ENCODE results near the gene PRRC2B.
"Not testable (repeated sequence)": the region's sequence is repeated elsewhere in the genome, so short reads cannot be mapped to it uniquely, and the experiment has no call there.

PRRC2B gene

DNA sequence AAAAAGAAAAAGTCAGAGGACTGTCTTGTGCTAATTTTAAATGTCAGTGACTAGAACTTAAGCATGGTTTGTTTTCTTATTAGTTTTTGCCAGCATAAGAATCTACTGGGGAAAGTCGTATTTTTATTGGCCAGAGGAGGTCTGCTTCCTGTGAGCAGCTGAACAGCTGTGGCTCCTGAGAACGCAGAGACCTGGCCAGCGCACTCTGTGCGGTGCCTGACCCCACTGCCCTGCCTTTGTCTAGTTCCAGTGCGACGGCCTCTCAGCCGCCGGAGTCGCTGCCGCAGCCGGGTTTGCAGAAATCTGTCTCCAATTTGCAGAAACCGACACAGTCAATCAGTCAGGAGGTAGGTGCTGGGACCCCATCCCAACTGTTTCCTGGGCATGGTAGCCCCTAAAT is 42.5 kb downstream of the PRRC2B start:
- no peak for DNase-seq (ENCODE audit: low read depth)

DNA sequence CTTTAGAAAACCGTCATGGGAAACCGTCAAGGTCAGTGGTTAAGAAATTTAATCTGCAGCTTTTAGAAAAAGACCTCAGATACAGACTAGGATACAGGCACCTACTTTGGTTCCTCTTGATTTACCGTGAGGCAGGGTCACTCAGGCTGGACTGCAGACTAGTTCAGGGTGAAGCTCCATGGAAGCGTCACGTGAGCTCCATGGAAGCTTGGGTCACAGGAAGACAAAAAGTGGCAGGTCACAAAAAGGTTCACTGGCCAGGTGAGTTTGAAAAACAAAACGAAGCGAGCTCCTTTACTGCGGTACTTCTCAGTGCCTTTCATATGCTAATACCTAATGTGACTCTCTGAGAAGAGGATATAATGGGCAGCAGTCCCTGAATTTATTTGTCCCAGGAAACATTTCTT is 43.0 kb downstream of the PRRC2B start:
- DNase-seq (ENCODE audit: low read depth) = no peak

DNA sequence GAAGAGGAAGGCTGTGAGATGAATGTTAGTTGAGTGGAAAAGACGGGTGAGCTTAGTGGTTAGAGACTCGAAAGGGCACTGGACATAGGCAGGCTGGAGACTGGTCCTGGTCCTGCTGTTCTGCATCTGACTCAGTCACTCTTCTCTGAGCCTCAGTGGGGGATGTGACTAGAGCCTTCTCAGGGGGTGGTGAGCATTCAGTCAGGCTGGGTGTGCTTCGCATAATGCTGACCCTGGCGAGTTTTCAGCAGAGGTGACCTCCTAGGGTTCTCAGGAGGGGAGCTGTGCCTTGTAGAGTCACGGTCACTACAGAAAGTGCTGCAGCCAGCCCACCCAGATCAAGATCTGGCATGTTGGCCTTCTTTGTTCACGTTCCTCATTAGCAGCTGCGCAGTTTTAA is 44.3 kb downstream of the PRRC2B start:
- no peak for DNase-seq (ENCODE audit: low read depth)

DNA sequence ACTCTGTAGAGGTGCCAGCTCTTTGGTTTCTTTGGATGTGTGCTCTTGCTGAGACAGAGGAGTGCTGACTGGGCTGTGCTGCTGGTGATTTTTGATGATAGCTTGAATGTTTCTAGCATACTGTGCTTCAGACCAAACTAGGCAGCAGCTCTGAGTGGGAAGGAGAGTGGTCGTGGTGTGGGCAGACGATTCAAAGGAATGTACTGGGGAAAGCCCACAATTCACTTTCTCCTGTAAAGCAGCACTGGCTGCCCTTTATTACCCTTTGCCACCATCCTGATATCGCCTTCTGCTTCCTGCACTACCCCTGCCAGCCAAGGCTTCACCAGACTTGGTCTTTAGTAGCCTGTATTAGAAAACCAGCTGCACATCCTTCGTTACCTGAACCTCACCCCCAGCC is 45.3 kb downstream of the PRRC2B start:
- DNase-seq (ENCODE audit: low read depth) = no peak

DNA sequence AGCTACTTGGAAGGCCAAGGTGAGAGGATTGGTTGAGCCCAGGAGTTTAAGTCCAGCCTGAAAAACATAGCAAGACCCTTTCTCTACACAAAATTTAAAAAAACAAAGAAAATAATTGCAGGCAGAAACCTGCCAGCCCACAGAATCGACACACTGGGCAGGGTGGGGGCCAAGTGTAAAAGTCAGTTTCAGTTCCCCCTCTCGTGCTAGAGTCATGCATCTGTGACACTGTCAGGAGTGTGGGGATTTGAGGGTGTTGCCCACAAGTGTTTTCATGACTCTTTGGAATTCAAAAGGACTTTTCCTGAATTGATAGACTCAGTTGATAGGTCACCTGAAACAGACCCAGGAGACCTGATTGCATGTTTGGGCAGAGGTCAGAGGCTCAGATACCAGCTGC is 47.6 kb downstream of the PRRC2B start:
- no peak for DNase-seq (ENCODE audit: low read depth)

DNA sequence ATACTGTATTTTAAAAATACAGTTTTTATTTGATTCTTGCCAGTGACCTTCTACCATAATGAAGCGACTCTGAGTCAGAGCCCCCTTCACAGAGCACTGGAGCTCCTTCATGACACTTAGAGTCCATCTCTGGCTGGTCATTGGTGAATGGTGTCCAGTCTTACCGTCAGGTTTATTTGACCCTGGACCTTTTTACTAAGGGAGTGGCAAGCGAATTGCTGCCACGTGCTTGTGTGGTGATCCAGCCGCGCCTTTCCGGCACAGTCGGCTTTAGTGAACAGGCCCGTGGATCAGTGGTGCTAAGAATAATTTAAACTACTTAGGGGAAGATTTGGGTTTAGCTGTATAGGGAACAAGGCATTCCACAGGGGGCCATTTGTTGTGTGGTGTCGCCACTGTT is 48.5 kb downstream of the PRRC2B start:
- no peak for DNase-seq (ENCODE audit: low read depth)

DNA sequence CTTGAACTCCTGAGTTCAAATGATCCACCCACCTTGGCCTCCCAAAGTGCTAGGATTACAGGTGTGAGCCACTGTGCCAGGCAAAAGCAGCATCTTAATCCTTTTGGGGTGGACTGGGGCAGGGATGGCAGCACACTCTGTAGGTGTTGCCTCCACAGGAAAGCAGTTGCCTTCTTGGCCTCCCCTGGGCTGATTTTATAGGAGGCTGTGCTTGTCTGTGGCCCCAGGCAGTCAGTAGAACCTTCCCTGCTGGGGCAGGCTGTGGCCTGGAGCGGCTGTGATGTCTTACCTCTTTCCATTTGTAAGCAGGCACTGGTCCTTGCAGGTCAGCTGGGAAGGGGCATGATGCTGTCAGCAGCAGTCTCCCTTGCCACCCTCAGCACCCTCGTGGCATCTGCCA is 49.8 kb downstream of the PRRC2B start:
- no peak for DNase-seq (ENCODE audit: low read depth)

DNA sequence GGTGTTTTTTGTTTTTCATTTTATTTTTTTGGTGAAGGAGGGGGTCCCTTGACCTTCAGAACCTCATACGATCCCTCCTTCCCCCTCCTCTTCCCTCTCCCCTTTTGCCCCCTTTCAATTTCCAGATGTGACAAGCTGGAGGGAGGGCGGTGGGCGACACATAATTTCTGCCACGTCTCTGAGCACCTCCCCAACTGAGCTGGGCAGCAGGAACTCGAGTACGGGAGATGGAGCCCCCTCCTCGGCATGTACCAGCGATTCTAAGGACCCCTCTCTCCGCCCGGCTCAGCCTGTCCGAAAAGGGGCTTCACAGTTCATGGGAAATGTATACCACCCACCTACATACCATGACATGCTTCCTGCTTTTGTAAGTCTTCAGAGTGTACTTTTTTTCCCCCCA is 52.4 kb downstream of the PRRC2B start:
- no peak for DNase-seq (ENCODE audit: low read depth)

DNA sequence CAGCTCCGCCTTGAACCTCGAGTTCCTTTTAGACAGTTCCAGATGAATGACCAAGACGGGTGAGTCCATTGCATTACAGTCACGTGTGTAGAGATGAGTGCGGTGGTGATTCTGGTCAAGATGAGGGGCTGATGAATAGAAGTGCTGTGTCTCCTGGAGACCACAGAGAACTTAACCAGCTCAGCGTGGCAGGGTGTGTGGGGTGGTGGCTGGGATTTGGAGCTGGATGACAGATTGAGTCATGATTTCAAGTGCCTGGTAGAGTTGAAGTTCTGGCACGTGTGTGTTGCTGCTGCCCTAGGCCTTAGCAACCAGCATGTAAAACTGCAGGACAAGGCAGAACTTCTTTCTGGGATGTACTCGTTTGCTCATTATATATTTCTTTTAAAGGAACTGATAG is 53.3 kb downstream of the PRRC2B start:
- peak; percentile 14 for DNase-seq (ENCODE audit: low read depth)

DNA sequence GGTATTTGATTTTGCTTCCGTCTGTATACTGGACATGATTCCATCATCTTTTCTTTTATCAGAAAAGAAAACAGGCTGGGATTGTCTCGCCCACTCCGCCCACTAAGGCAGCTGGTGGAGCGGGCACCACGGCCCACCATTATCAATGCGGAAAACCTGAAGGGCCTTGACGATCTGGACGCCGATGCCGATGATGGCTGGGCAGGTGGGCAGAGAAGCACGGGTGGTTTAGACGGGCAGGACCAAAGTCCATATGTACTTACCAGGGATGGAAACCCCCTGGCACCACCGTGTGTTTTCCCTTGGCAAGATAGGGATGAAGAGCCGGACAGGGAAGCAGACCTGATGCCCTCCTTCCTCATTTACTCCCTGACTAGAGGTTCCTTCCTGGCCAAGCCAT is 53.7 kb downstream of the PRRC2B start:
- DNase-seq (ENCODE audit: low read depth) = no peak

DNA sequence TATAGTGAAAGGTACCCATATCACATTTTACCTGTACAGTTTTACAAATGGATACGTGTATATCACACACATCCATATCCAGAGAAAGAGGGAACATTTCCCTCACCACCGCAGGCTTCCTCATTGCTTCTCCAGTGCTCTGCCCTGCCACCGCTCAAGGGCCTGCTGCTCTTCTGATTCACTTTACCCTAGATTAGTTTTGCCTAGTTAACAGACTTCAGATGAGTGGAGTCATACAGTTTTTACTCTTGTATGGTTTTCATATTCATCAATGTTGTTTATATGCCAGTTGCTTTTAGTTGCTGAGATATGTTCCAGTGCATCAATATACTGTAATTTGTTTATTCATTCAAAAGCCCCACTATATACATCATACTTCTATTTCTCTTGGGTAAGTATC is 54.9 kb downstream of the PRRC2B start:
- DNase-seq (ENCODE audit: low read depth) = no peak

DNA sequence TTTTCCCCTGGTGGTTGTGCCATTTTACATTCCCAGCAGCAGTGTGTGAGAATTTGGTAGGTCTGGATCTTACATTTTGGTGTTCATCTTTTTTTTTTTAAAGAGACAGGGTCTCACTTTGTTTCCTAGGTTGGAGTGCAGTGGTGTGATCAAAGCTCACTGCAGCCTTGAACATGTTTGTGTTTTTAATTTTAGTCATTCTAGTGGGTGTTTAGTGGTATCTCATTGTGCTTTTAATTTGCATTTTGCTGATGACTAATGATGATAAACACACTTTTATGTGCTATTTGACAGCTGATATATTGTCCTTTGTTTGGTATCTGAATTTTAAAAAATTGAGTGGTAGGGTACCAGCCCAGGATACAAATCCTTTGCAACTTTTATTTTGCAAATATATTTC is 55.4 kb downstream of the PRRC2B start:
- no peak for DNase-seq (ENCODE audit: low read depth)

DNA sequence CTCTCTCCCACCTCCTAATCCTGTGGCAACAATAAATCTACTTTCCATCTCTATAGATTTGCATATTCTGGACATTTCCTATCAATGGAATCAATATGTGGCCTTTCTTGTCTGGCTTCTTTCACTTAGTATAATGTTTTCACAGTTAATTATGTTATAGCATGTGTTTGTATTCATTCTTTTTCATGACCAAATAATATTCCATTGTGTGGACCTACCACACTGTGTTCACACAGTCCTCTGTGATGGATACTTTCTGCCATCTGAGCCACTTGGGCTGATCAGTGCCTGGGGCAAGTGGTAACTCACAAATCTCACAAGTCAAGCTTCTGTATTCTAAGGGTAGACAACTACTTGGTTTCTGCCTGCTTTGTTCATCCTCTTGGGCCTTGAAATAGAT is 60.1 kb downstream of the PRRC2B start:
- no peak for DNase-seq (ENCODE audit: low read depth)

DNA sequence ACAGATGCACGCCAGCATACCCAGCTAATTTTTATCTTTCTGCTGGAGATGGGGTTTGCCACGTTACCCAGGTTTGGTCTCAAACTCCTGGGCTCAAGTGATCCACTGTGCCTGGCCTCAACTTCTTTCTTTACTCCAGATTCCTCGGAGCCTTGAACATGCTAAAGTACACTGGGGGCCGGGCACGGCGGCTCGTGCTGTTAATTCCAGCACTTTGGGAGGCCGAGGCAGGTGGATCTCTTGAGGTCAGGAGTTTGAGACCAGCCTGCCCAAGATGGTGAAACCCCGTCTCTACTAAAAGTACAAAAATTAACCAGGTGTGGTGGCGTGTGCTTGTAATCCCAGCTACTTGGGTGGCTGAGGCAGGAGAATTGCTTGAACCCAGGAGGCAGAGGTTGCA is 61.8 kb downstream of the PRRC2B start:
- DNase-seq (ENCODE audit: low read depth) = not testable (repeated sequence)

DNA sequence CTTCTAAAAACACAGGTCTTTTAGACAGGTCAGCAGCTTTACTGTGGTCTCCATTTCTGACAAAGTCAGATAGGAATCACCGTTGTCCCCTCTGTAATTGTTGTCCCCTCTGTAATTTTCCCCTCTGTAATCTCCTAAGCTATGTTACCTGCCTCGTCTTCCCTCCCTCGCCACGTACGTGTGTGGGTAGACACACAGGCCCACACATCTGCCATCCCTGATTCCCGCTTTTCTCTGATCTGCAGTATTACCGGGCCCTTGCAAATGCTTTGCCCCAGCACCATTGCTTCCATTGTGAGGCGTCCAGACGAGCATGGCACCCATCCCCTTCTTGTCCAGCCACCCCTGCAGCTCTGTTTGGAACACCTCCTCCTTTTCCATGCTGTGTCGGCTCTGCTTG is 63.9 kb downstream of the PRRC2B start:
- DNase-seq (ENCODE audit: low read depth) = no peak

DNA sequence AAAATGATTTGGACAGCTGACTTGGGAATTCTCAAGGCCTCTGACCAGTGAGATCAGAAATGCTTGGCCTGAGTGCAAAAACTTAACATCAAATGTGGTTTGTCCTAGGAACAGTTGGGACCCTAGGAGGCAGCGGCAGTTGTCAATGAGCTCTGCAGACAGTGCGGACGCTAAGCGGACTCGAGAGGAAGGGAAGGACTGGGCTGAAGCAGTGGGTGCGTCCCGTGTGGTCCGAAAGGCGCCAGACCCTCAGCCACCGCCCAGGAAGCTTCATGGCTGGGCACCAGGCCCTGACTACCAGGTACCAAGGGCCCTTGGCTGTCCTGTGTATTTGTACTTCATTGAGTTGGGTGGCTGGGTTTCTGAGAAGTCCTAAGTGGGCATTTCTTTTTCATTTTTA is 65.2 kb downstream of the PRRC2B start:
- no peak for DNase-seq (ENCODE audit: low read depth)

DNA sequence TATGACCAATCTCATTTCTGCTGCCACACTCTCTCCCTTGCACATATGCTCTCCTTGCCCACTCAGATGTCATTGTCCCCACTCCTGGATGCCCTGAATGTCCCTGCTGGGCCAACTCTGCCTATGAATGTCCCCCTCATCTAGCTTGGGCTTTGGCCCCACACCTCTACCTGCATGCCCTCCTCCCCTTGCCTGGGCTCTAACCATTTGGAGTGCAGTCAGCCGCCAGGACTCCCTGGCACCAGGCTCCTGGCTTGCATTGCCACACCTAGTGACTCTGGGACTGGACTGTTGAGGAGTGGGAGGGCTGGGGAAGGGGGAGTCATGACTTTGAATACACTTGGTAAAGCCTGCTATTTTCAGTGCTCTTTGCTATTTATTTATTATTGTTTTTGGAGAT is 67.3 kb downstream of the PRRC2B start:
- no peak for DNase-seq (ENCODE audit: low read depth)

DNA sequence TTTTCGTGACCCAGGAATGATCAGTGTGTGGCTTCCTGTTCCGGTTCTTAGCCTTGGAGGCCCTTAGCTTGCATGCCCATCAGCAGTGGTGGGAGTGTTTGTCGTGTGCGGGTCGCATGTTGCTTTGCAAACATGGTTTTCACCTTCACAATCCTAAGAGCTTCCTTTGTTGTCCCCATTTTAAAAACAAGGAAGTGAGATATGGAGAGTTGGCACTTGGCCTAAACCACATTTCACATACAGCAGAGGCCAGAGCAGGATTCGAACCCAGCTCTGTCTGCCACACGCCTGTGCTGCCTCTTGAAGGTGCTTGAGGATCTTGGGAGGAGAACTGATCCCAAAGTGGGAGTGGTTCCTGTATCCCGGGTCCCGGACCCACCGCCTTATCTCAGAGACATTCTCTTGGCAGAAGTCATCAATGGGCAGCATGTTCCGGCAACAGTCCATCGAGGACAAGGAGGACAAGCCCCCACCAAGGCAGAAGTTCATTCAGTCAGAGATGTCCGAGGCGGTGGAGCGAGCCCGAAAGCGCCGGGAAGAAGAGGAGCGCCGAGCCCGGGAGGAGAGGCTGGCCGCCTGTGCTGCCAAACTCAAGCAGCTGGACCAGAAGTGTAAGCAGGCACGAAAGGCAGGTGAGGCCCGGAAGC is 70.6 kb downstream of the PRRC2B start:
- no peak for DNase-seq (ENCODE audit: low read depth)

DNA sequence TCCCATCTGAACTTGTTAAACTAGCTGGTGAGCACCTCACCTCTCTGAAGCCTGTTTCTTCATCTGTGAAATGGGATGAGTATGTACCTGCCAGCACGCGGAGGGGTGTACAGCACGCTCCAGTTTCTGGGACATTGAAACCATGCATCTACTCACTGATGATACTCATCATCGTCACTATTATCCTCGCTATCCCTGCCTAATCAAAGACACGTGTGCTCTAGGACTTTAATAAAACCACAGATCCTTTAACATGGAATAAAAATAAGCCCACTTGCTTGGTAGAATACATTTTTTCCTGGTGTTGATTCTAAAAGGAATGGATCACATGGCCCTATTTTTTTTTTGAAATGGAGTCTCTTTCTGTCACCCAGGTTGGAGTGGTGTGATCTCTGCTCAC is 71.5 kb downstream of the PRRC2B start:
- DNase-seq (ENCODE audit: low read depth) = no peak

DNA sequence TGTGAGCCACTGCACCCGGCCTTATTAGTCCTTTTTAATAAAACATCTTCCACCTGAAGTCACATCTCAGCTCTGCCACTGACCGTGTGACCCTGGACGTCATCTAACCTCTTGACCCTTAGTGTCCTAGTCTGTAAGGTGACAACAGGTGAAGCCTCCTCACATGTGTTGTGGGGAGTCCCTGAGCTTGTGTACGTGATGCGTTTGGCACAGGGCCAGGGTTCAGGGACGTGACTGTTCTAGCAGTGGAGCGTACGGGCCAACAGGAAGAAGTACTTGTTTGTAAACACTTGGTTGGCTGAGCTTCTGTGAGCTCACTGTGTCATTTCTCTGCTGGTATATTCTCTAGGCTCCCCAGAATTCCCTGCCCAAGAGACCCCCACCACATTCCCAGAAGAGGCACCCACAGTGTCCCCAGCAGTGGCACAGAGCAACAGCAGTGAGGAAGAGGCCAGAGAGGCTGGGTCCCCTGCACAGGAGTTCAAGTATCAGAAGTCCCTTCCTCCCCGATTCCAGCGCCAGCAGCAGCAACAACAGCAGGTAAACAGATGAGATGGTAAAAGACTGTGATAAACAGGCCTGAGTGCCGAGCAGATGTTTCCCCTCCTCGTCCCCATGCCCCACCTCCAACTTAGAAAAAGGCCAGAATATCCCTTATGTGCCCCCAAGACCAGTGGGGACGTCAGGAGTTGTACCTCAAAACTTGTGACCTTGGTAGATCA is 73.5 kb downstream of the PRRC2B start:
- DNase-seq (ENCODE audit: low read depth) = no peak

DNA sequence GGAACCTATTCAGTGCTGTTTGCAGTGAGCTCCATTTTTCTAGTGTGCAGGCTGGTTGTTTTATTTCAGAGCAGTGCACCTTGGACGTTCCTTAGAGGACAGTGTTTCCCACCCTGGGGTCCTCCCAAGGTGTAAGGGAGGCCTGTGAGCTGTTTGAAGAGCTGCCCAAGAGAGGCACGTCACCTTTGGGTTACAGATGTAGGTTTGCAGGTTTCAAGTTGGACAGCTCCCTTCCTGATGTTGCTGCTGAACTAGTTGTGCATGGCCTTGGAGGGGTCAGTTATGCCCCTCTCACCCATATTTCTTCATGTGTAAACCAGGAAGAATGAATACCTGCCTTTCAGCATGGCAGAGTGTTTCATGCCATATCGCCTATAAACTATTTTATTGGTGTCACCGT is 74.1 kb downstream of the PRRC2B start:
- no peak for DNase-seq (ENCODE audit: low read depth)

DNA sequence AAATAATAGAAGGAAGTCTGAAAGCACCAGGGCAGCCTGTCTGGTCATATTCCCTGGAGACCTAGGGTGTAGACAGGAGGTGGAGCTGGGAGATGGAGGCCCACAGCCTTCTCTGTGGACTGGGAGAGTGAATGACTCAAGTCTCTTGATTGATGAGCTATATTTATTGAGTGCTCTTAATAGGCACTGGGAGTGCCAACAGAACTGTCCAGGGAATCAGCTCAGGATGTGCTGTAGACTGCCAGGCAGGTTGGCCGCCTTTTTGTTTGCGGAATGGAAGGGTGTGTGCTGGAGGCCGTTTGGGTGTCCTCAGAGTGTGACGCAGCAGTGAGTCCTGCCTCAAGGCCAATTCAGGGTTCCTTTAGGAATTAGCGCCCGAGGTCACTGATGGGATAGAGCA is 75.5 kb downstream of the PRRC2B start:
- peak; percentile 14 for DNase-seq (ENCODE audit: low read depth)

DNA sequence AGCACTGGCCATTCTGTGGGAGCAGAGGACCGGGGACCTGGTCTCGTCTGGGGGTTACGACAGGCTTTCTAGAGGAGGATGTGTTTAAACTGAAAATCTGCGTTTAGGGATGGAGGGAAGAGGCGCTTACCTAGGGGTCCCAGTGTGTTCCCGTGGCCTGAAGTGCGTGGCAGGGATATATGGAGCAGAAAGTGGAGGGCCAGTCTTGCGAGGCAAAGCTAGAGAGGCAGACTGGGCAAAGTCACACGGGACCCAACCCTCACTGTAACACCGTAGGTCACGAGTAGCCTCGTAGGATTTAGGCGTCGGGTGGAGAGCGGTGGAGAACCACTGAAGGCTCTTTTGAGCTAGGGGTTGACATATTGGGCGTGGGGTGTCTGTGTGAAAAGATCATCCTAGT is 76.1 kb downstream of the PRRC2B start:
- no peak for DNase-seq (ENCODE audit: low read depth)

DNA sequence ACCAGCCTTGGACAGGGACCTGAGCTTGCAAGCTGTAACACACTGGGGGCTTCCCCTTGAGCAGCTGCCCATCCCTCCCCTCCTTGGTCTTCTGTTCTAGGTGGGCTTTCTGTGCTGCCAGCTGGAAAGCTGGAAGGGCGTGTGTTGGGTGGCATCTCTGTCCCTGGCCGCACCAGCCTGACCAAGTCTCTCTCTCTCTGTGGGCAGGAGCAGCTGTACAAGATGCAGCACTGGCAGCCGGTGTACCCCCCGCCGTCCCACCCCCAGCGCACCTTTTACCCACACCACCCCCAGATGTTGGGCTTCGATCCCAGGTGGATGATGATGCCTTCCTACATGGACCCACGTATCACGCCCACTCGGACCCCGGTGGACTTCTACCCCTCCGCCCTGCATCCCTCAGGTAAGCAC is 76.7 kb downstream of the PRRC2B start:
- no peak for DNase-seq (ENCODE audit: low read depth)

Data from stromal cell of bone marrow (primary cell).